GM21825 (cell line): Measurements from ENCODE around the gene HIF1A.
A peak's percentile ranks its signal among the peaks of the same experiment; 100 is the strongest.
"Not testable (repeated sequence)": the region's sequence is repeated elsewhere in the genome, so short reads cannot be mapped to it uniquely, and the experiment has no call there.

ENCODE experiments used
- ATAC-seq: cut with Tn5 transposase; IDR thresholded peaks from one replicate; pipeline ENCODE4 v1.9.1; 2021; ENCODE audit warnings: mild to moderate bottlenecking, moderate library complexity; ENCODE audit not compliant: unreplicated experiment

Gene HIF1A

DNA sequence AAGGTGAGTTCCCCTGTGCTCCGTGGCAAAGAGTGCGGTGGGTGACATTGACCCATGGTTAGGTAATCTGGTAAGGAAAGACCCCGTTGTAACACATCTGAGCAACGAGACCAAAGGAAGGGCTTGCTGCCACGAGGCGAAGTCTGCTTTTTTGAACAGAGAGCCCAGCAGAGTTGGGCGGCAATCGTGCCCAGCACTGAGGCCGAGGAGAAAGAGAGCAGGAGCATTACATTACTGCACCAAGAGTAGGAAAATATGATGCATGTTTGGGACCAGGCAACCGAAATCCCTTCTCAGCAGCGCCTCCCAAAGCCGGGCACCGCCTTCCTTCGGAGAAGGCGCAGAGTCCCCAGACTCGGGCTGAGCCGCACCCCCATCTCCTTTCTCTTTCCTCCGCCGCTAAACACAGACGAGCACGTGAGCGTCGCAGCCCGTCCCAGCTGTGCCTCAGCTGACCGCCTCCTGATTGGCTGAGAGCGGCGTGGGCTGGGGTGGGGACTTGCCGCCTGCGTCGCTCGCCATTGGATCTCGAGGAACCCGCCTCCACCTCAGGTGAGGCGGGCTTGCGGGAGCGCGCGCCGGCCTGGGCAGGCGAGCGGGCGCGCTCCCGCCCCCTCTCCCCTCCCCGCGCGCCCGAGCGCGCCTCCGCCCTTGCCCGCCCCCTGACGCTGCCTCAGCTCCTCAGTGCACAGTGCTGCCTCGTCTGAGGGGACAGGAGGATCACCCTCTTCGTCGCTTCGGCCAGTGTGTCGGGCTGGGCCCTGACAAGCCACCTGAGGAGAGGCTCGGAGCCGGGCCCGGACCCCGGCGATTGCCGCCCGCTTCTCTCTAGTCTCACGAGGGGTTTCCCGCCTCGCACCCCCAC is at the start of gene HIF1A:
HIF1A (plus strand) TSS at position 684 of the 865 bp plus-strand sequence. CDS start 292 bp downstream, outside the sequence.
- ATAC-seq = peak; percentile 89

DNA sequence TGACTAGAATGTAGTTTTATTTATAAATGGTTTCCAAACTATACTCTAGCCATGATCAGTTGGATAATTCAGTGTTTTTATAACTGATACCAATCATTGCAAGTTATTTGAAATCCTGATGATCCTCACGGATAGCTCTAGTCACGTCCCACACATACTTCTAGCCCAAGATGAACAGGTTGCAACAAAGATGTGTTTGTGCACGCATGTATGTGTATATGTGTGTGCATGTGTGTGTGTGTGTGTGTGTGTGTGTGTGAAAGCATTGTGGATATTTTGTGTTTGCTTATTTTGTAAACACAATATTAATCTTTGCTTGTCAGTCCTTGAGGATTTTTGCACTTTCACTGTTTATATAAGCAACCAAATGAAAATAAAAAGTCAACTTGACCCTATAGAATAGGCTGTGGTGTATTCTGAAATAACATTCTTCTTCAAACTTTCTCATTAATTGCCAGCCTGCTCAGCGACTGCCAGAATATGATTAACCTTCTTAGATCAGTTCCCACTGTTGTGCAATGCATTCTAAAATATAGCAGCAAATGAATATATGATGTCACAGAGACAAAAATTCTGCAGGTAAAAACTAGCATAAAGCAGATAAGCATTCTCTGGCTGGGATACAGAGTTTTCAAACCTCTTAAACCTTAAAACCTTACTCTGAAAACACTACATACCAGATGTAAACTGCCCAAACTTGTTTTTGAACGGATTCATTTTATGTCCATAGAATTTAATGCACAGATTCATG is 48.8 kb upstream of the HIF1A start:
- no peak for ATAC-seq

DNA sequence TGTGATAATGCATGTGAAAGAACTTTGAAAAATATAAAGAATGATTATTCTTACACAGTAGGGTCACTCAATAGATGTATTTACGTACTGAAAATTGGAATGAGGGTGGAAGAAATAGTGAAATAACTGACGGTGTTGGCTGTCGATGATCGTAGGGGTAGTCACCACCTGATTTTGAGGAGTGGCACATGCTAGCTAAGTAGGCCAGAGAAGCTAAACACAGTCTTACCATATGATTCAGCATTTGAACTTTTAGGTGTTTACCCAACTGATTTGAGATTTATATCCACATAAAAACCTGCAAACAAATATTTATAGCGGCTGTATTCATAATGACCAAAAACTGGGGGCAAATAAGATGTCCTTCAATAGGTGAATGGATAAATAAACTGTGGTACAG is 47.6 kb upstream of the HIF1A start:
- no peak for ATAC-seq

DNA sequence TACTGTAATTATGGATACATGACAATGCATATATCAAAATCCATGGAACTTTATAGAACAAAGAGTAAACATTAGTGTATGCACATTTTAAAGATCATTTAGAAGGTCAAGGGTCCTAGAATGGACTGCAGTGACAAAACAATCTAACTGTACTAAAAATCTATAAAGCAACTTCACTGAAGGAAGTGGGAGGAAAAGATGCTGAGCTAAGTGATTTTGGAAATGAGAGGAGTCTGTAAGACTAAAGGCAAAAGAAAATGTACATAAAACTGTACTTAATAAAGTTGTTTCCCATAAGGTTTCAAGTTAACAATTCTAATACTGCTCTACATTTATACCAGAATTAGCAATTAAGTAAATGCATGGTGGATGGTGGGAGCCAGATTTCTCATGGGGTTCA is 46.9 kb upstream of the HIF1A start:
- no peak for ATAC-seq

DNA sequence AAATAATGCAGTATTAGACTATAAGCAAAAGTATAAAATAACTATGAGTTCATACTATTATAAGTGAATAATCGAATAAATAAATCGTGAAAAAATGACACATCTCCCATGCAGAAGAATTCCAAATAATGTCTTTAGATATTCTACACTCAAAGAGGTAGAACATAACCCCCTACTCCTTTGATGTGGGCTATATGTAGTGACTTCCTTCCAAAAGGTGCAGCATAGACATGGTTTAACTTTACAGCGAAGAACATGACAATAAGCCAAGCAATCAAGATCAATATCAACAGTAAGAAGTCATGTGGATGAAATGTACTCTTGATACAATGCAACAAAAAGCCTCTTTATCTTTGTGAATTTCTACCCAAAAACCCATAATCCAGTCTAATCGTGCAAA is 46.0 kb upstream of the HIF1A start:
- ATAC-seq = no peak

DNA sequence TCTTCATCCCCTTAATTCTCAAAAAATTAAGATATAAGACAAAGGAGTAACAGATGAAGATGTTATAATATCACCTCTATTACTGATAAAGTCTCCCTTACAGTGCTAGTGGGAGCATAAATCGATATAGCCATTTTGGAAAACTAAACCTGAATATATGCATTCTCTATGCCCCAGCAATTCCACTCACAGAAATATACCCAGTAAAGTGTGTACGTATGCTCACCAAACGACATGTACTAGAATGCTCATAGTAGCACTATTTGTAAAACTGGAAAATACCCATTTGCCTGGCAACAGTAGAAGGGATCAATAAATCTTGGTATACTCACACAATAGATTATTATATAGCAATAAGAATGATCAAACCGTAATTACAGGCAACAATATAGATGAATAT is 44.0 kb upstream of the HIF1A start:
- no peak for ATAC-seq

DNA sequence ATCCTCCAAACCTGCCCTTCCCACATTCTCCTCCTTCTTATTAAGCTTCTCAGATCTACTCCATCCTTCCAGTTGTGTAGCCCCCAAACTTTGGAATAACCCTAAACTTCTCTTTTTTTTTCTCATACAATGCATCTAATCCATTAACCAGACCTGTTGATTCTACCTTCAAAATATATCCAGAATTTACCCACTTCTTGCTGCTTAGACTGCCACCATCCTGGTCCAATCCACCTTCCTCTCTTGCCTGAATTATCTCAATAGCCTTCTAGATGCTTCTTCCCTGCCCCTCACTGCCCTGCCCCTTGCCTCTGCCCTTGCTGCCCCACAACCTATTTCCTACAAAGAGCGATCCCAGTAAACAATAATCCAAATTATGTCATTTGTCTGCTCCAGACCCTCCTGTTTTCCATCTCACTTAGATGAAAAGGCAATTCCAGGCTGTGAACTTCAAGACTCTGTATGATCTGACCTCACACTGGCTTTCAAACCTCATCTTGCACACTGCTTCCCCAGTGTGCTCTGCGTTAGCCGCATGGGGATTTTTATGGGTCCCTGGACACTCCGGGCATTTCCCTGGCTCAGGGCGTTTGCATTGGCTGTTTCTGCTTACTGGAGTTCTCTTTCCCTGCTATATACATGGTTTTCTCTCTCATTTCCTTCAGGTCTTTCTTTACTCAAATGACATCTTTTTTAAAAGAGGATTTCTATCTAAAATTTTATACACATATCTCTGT is 42.6 kb upstream of the HIF1A start:
- ATAC-seq = no peak

DNA sequence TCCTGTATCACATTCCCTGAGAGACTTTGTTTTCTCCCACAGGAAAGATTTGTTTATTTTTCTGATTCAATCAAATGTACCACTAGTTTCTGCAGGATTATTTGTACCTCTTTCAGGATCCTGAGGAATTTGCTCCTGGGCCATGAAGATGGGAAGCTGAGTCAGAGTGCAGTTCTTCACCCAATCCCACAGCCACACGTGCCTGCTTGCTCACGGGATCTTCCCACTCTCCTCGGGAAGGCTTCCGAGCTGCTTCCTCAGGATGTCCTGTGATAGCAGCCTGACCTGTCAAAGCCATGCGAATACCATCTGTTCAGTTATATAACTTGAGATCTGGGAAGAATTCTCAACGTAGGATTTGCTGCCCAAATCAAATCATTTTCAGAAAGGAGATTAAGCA is 41.8 kb upstream of the HIF1A start:
- no peak for ATAC-seq

DNA sequence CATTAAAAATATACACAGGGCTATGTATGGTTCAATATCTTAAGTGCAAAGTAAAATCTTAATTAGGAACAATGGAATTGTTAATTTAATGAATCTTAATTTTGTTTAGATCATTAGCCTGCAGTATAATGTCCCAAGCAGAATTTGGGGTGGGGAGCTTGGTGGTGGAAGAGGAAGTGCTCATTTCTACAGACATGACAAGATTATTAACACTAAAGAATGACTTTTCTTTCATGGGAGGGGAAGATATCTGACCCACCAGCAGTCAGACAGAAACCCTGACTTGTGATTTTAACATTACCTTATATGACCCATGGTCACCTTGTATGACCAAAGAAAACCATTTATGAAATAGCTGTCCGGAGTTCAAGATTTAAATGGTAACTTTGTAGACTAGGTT is 41.3 kb upstream of the HIF1A start:
- no peak for ATAC-seq

DNA sequence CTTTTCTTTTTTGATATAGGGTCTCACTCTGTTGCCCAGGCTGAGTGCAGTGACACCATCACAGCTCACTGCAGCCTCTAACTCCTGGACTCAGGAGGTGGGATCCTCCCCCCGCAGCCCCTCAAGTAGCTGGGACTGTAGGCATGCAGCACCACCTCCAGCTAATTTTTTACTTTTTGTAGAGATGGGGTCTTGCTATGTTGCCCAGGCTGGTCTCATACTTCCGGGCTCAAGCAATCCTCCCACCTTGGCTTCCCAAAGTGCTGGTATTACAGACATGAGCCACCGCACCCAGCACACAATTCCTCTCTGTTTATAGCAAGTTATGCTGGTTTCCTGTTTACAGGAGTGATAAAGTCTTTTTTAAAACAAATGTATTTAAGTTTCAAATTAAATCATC is 39.5 kb upstream of the HIF1A start:
- ATAC-seq = no peak

DNA sequence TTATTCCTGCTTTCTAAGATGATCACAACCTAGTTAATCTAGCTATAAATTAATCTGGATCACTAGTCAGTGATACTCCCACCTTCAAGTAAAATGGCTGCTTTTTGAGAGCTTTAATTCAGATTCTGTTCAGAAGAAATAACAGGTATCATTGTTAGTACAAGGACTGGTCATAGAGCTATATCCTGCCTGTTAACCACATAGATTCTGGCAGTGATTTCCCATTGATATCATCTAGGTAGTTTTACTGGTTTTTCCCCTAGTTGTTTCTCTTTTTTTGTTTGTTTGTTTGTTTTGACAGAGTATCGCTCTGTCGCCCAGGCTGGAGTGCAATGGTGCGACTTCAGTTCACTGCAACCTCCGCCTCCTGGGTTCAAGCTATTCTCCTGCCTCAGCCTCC is 39.0 kb upstream of the HIF1A start:
- ATAC-seq = no peak

DNA sequence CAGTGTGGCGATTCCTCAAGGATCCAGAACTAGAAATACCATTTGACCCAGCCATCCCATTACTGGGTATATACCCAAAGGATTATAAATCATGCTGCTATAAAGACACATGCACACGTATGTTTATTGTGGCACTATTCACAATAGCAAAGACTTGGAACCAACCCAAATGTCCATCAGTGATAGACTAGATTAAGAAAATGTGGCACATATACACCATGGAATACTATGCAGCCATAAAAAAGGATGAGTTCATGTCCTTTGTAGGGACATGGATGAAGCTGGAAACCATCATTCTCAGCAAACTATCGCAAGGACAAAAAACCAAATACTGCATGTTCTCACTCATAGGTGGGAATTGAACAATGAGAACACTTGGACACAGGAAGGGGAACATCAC is 37.2 kb upstream of the HIF1A start:
- not testable (repeated sequence) for ATAC-seq

DNA sequence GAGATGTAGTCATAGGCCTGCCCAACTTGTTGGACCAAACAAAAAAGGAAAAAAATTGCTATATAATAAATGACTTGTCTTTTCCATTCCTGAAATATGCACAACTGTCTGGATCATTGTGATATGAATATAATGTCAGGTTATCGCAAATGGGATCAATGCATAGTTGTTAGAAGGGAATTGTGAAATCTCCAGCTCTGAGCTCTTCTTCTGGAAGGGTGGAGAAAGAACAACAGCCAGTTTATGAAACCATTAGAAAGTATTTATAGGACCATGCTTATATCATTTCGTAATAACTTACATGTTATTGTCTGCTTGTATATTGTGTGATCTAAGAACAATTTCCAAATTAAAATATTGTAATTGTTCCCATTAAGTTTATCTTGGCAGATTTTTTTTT is 35.7 kb upstream of the HIF1A start:
- ATAC-seq = no peak

DNA sequence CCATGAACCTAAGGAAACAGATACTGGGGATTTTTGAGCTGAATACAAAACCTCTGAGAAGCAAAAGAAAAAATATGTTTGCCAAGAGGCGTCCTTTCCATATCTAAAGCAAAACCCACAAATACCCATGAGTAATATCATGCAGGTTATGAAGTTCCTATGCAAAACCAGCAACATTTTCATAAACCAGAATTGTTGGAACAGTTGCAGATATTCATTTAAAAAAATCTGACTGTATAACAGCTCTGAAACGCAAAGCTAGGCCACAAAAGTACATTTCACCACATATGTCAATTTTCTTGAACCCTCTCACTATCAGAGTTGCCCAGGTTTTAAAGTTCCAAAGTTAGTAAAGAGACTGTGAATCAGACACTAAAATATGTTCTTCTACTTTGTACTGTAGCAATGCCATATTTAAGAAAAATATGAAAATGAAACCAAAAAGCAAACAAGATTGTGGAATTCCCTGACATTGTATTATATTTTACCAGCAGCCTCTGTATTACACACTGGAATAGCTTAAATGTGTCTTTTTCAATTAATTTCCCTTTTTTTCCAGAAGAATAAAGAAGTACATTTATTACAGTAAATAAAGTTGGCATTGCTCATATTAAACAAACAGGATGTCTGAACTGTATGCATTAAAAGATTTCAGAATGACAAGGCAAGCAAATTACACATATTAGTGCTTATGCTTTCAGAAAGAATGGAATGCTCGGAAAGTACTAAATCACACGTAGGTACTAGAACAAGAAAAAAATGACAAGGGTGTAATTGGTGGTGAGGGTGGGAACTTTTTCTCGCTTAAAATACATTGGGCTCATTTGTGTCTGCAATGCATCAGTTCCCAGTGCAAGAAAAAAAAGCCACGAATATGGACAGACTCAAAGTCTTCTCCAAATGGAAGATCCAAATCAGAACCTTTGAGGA is 33.6 kb upstream of the HIF1A start:
- ATAC-seq = peak; percentile 3

DNA sequence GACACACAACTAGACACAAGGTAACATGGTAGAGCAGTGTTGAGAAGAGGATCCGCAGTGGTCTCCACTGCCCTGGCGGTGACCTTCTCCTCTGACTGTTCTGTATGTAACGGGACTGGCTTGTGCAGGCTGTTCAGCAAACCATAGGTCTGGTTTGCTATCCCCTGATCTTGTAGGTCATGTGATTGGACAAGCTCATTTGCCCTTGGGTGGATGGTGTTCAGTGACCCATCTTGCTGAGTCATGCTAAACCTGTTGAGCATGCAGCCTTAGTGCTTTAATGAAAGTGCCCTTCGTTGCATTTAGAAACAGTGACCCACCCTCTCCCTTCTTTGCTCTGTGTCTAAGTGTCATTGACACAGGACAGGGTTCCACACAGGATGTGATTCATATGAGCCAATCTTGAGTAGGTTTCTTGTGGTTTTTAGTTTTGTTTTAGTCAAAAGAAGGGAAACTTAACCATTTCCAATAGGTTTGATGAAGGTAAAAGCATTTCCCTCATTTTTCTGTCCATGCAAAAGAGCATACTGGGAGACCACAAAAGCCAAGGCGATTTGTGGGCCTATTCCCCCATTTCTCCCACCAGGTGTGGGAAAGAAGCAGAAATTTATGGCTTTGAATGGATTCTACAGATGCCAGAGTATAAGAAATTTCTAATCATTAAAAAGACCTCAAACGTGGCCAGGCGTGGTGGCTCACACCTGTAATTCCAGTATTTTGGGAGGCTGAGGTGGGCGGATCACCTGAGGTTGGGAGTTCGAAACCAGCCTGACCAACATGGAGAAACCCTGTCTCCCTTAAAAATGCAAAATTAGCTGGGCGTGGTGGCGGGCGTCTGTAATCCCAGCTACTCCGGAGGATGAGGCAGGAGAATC is 32.6 kb upstream of the HIF1A start:
- ATAC-seq = peak; percentile 88

DNA sequence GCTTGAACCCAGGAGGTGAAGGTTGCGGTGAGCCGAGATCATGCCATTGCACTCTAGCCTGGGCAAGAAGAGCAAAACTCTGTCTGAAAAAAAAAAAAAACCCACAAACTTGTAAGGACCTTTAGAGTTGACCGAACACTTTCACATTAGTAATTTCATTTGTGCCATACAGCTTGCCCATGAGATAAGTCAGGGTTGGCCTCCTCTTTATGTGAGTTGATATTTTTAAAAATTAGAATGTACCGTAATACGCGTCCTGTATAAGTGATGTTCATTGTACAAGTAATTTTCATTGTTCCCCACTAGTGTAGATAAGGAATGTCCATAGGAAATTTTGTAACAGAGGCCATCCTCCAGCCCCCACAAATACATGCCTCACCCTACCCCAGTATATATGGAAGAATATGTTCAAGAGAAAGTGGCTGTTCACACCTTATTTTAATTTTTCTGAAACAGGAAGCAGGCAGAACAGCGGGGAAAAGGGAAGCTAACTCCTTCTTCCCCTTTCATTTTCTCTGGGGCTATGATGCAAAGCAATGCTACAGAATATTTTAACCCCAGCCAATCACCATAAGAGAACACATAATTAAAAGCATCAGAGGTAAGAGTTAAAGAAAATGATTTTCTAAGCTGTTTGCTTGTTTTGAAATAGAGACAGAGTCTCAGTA is 31.9 kb upstream of the HIF1A start:
- ATAC-seq = no peak

DNA sequence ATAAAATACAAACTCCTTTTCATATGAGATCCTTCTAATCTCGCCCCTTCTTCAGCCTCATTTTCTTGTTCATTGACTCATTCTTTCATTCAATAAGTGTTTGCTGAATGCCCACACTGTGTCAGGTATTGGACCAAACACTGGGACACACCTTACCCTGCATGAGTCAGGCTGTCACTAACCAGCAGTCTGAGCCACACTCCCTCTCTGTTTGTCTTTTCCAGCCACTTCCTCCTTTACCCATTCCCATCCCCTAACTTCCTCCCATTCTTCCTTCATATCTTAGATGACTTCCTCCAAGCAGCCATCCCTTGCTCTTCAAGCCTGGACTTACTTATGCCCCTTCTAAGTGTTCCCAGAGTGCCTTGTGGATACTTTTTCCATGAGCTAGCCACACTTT is 27.0 kb upstream of the HIF1A start:
- ATAC-seq = no peak

DNA sequence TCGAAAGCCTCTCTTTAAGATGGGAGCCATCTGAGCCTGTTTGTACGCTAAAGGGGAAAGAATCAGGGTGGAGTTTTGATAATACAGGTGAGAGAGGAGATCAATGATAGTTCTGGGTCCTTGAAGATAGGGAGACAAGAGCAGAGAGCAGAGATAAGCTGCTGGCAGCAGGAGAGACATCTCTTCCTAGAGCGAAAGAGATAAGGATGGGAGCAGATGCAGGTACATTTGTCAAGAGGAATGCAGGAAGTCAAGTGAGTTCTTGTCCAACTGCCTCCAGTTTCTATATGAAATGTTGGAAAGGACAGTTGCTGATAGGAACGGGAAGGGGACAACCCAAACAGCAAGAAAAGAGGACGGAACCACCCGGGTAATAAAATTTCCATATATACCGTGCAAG is 24.7 kb upstream of the HIF1A start:
- no peak for ATAC-seq

DNA sequence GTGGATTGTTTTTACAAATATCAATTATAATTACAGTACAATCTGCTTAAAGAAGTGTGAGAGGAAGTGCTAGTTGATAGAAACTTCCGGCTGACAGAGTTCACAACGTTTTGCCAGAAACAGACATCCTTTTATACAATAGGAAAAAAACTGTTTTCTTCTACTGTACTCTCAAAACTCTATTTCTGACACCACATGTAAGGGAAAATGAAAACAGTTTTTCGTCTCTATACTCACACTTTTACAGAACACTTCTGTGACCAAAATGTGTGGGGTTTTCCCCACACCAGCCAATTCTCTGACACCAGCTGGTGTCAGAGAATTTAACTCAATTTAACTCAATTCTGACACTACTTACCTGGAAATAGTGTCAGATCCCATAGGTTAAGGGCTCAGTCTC is 24.2 kb upstream of the HIF1A start:
- peak; percentile 84 for ATAC-seq
